ENCODE data around the gene OBSCN.

Gene OBSCN

DNA sequence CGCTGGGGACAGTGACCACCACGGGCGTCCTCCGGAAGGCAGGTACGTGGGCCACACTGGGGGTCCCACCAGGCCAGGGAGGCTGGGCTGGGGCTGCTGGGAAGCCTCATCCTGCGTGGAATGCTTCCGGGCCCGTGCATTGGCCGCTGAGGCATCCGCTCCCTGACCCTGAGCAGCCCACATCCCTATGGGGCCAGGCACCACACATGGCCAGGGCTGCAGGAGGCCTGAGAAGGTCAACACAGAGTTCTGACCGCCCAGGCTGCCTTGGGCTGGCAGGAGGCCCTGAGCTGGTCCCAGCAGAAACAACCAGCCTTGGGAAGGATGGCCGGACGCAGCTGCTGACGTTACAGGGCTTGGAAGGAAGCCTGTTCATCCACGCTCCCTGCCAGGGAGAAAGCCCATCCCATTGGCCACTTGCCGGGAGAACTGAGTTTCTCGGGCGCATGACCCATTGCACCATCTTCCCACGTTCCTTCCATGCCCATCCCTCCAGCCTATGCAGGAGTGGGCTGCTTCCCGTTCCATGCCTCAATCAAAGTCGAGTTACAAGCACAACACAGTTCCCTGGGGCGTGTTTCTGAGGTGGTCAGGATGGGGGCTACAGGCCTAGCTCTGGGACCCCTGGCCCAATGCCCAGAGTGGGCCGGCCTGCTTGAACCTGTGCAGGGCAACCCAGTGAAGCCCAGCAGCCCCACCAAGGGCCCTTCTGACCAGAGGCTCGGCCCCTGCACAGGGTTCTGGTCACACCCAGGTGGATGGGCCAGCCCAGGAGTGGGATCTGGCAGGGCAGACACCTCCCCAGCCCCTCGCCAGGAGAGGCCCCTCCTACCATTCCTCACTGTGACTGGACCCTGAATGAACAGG is 167.1 kb downstream of the OBSCN start:
- DNase-seq (ENCODE audit: insufficient read length, low spot score) = no peak

DNA sequence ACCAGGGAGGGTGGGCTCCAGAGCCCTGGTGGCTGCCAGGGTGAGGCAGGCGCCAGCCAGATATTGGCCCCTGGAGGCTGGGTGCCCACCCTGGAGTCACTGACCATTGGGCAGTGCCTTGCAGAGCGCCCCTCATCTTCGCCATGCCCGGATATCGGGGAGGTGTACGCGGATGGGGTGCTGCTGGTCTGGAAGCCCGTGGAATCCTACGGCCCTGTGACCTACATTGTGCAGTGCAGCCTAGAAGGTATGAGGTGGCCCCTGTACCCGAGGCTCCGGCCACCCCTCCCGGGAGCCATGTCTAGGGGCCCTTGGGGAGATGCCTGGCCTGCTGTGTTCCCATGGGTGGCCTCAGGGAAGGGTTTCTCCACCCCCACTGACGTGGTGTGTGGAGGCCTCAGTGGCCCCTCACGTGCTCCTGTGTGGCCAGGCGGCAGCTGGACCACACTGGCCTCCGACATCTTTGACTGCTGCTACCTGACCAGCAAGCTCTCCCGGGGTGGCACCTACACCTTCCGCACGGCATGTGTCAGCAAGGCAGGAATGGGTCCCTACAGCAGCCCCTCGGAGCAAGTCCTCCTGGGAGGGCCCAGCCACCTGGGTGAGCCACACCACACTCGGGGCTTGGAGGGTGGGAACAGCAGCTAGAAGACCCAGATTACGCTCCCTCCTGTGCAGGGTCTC is 167.9 kb downstream of the OBSCN start:
- FAIRE-seq (no peak), DNase-seq (ENCODE audit: insufficient read length, low spot score) (no peak)

More for the DNA sequence above, 167.1 kb downstream of the OBSCN start:
- no peak for FAIRE-seq

DNA sequence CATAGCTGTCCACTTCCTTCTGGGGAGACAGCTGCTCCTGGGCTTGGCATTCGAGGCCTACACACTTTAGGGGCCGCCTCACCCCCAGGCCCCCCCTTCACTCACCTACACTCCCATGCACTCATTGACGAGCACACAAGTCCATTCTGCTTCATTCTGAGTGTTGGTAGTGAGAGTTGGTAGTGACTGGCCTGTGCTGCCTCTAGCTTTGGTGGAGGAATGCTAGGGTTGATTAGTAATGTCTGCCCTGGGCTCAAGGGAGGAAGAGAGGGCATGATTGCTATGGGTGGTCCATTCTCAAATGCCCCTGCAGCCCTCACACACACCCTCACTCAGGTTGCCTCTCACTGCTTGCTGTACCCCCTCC is 168.4 kb downstream of the OBSCN start:
- FAIRE-seq (no peak), DNase-seq (ENCODE audit: insufficient read length, low spot score) (no peak)

DNA sequence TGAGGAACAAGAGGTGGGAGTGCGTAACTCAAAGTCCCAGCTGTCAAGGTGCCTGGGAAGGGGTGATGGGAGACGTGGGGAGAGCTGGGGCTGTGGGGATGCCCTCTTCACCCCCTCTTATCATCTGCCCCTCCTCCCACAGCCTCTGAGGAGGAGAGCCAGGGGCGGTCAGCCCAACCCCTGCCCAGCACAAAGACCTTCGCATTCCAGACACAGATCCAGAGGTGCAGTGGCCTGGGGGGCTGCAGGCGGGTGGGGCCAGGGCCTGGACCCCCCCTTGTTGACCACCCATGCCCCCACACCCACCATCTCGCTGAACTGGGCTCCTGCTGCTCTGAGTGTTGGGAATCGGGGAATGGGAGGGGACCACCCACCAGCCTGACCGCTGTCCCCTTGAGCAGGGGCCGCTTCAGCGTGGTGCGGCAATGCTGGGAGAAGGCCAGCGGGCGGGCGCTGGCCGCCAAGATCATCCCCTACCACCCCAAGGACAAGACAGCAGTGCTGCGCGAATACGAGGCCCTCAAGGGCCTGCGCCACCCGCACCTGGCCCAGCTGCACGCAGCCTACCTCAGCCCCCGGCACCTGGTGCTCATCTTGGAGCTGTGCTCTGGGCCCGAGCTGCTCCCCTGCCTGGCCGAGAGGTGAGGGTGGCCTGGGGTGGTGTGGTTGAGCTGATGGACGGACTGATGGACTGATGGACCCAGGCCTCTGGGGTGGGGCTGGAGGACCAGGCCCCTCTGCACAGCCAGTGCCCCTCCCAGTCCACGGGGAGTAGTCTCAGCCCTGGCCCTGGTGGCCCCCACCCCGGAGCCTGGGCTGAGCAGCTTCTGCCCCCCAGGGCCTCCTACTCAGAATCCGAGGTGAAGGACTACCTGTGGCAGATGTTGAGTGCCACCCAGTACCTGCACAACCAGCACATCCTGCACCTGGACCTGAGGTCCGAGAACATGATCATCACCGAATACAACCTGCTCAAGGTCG is 169.1 kb downstream of the OBSCN start:
- no peak for FAIRE-seq
- DNase-seq (ENCODE audit: insufficient read length, low spot score) = no peak

DNA sequence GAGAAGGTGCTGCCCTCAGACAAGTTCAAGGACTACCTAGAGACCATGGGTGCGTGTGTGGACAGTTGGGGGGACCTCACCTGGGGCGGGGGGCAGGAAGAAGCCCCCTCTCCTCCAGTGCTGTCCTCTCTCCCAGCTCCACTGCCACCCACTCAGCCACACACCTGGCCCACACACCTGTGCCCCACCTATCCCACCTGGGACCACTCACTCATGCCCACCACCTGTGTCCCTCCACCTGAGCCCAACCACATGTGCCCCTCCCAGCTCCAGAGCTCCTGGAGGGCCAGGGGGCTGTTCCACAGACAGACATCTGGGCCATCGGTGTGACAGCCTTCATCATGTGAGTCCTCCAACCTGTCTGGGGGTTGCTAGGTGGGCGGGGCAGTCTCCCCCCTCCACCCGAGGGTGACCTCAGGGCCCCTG is 169.8 kb downstream of the OBSCN start:
- FAIRE-seq (no peak), DNase-seq (ENCODE audit: insufficient read length, low spot score) (no peak)

DNA sequence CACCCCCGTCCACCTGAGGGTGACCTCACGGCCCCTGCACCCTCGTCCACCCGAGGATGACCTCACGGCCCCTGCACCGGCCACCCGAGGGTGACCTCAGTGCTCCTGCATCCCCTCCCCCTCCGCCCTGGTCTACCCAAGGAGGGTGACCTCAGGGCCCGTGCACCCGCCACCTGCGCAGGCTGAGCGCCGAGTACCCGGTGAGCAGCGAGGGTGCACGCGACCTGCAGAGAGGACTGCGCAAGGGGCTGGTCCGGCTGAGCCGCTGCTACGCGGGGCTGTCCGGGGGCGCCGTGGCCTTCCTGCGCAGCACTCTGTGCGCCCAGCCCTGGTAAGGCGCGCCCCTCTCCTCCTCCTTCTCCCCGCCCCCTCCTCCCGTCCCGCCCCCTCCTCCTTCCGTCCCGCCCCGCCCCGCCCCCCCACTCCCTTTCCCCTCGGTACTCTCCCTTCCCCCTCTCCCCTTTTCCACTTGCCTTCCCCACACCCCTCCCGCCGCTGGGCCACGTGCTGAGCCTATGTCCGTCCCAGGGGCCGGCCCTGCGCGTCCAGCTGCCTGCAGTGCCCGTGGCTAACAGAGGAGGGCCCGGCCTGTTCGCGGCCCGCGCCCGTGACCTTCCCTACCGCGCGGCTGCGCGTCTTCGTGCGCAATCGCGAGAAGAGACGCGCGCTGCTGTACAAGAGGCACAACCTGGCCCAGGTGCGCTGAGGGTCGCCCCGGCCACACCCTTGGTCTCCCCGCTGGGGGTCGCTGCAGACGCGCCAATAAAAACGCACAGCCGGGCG is 170.4 kb downstream of the OBSCN start:
- DNase-seq (ENCODE audit: insufficient read length, low spot score) (no peak), FAIRE-seq (no peak)

DNA sequence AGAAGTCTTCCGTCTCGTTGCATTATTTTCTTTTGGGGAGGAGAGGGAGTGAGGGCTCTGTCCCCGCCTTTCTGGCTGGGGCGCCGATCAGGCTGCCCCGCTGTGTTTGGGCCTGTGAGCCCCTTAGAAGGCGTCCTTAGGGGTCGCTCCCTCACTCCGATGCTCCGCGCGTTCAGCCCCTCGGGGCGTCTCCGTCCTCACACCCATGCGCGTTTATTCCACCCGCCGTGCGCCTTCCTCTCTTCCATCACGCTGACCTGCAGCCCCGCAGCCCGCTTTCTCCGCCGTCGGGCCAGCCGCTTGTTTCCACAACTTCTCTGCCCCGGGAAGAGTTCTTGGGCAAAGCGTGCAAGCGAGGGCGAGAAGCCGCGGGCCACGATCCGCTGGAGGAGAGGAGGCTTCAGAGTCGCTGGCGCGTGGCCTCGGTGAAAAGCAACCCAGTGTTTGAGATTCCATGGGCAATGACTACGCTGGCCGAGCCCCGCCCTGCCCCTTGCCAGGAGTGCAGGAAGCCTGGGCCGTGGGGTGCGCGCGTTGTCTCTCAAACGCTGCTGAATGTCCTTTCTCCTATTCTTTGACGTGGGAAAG is 171.1 kb downstream of the OBSCN start:
- no peak for FAIRE-seq
- DNase-seq (ENCODE audit: insufficient read length, low spot score) = no peak

DNA sequence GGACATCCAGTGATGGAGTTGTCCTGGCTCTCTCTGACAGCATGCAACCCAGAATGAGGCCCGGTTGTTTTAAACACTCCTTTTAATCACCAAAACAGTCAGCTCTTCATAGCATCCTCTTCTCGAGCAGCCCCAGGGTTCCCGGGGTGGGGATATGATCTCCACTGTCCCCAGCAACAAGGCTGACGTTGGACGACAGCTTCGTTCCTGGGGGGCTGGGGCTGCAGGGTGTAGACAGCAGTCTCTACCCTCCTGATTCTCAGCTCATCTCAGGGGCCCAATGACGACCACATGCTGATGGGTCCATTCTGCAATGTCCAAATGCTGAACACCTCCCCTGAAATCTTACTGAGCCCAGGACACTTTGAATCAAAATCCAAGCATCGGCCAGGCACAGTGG is 171.8 kb downstream of the OBSCN start:
- FAIRE-seq = no peak
- DNase-seq (ENCODE audit: insufficient read length, low spot score) = no peak

DNA sequence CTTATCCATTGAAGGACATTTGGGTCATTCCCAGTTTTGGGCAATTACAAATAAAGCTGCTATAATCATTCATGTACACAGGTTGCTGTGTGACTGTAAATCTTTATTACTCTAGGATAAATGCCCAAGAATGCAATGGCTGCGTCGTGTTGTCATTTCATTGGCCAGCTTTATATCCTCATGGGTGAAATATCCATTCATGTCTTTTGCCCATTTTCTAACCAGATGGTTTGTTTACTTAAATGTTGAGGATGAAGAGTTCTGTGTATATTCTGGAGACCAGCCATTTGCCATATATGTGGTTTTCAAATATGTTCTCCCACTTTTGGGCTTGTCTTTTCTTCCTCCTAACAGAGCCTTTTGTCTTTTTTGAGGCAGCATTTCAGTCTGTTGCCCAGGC is 173.5 kb downstream of the OBSCN start:
- DNase-seq (ENCODE audit: insufficient read length, low spot score) (no peak), FAIRE-seq (no peak)

DNA sequence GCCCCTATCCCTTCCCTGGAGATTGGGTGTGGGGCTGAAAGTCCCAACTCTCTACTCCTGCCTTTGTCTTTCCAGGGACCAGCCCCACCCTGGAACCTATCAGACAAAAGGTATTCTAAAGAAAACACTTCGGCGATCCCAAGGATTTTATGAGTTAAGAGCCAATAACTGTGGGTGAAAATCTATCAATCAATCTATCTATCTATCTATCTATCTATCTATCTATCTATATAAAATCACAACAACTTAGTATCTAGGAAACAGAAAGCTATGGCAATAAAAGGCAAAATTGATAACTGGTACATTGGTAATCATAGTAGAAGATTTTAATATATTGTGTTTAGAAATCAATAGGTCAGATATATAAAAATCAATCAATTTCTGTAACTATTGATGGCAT is 175.9 kb downstream of the OBSCN start:
- DNase-seq (ENCODE audit: insufficient read length, low spot score) = no peak
- FAIRE-seq = no peak

DNA sequence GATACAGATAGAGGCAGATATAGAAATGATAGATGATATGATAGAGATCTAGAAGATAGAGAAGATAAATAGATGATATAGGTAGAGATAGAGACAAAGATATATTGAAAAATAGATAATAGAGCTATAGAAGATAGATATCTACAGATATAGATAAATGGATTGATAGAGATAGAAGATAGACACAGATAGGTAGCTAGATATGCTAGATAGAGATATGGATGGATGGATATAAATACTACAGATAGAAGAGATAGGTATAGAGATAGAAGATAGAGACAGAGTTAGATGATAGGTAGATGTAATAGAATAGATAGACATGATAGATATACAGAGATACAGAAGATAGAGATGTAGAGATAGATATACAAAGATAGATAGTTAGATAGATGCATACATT is 177.4 kb downstream of the OBSCN start:
- no peak for DNase-seq (ENCODE audit: insufficient read length, low spot score)
- no peak for FAIRE-seq

DNA sequence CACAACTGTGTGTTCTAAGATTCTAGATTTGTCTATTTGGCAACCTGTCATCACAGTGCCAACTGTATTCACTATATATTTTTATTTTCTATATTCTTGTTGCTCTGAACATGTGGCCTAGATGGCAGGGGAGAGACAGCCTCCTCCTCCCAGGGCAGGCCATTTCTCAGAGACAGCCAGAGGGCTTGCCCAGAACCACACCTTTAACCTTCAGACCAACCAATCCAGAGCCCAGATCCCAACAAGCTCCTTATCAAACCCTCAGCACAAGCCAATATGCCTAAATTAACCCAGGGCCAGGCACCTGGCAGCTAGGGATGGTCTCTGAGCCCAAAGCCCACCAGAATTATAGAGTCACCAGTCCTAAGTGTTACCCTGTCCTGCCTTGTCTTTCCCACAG is 179.5 kb downstream of the OBSCN start:
- DNase-seq (ENCODE audit: insufficient read length, low spot score) (no peak), FAIRE-seq (no peak)

DNA sequence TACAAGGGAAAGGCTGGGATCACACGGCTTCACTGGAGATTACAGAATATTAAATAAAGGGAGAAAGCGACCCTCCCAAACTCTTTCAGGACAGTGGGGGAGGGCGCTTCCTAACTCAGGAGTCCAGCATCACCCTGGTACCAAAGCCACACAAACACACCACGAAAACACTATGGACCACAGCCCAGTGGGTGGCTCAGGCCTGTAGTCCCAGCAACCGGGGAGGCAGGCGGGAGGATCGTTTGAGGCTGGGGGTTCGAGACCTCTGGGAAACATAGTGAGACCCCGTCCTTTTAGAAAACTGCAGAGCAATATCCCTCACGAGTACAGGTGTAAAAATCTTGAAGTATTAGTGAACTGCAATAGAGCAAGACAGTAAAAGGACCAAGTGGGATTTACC is 182.8 kb downstream of the OBSCN start:
- no peak for DNase-seq (ENCODE audit: insufficient read length, low spot score)
- no peak for FAIRE-seq

DNA sequence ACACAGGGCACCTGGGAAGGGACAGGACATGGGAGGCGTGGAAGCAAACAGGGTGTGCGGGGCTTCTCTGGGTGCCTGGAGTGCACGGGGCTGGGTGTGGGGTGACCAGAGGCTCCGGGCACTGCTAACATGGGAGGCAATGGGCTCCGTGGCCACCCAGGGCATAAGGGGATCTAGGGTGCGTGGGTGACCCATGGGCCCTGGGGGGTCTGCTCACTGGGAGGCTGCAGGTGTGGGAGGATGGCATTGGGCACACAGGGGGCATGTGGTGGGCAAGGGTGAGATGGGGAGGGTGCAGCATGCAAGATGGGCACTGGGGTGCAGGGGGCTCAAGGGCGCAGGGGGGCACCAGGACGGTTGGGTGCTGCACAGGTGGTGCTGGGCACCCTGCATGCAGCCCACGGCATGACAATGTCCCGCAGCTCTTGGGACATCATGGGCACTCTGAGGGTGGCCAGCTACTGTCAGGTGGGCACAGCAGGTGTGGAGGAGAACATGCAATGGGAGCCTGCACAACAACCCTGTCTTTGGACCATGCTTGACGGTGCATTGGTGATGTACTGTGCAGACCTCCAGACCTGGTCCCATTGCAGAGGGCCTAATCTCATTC is 183.7 kb downstream of the OBSCN start:
- no peak for FAIRE-seq
- DNase-seq (ENCODE audit: insufficient read length, low spot score) = no peak

DNA sequence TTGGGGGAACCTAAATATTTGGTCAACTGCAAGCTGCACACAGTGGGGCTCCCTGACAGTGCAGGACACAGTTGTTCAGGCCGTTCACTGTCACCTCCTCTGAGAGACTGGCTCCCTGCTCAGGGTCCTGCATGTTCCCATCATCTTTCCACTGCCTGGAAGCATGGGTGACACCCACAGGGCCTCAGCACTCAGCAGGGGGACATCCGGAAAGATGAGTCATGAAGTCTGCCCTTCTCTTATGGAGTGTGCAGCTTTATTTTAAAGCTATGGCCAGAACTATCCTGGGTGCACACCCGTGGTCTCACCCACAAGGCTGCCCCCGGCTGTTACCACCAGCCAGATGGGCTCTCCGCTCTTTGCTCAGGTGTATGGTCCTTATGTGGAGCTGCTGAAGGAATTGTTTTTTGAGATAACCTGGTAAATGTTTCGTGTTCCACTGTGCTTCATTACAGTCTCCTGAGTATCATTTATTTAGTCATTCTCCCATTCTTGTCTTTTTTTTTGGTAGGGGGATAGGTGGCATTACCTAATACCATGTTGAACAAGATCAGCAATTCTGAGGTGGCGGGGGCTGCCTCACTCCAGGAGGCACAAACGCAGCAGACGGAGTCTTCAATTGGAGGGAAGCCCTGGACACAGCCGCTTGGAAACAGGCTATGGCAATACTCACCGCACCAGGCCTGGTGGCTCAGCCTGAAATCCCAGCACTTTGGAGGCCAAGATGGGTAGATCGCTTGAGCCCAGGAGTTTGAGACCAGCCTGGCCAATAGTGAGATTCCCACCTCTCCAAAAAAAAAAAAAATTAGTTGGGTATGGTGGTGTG is 184.5 kb downstream of the OBSCN start:
- no peak for FAIRE-seq
- no peak for DNase-seq (ENCODE audit: insufficient read length, low spot score)

DNA sequence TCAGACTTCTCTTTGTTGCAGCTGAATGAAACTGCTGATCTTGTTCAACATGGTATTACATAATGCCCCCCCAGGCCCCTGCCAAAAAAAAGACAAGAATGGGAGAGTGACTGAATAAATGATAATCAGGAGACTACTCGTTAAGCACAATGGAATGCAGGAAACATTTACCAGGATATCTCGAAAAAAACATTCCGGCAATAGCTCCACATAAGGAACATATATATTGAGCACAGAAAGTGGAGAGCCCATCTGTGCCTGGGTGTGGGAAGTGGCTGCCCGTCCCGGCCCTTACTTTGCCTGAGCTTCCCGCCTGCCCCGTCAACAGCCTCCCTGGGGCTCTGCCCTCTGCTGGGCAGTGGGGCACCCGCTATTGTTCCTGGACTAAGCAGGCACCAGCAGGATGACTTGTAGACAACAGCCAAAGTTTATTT is 185.4 kb downstream of the OBSCN start:
- DNase-seq (ENCODE audit: insufficient read length, low spot score) (no peak), FAIRE-seq (no peak)

DNA sequence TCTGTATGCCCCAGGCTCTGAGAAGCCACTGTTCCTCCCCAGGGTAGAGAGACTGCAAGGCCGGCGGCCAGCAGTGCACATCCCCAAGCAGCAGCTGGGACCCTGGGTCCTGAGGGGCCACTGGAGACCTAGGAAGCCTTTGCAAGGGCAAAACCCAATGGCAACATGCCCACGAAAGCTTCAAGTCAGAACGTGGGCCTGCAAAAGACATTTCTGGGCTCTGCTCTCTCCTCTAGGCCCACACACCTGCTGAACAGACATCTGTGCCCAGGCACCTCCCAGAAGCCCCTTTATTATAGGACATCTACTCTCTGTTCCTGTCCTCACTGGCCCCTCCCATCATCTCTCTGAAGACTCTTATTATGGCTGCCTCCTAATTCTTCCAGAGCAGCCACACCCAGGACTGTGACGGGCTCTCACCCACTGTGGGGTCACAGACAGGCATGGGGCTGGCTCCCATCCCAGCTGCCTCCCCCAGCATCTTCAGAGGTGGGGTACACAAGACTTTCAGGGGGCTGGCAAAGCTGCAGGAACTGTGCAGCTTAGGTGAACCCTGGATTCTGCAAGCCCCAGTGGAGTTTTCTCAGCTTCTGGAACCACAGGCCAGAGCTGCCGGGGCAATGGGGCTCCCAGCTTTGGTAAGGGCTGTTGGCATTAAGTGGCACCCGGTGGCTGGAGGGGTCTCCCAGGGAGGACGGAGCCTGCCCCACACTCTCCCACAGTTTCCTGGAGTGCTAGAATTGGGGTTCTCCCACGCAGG is 186.1 kb downstream of the OBSCN start:
- no peak for FAIRE-seq
- no peak for DNase-seq (ENCODE audit: insufficient read length, low spot score)

Measured in GM19239 (cell line).